Measurements from ENCODE around the gene ZNF502.
A peak's percentile ranks its signal among the peaks of the same experiment; 100 is the strongest.
"Not testable (repeated sequence)": the region's sequence is repeated elsewhere in the genome, so short reads cannot be mapped to it uniquely, and the experiment has no call there.

Gene ZNF502

DNA sequence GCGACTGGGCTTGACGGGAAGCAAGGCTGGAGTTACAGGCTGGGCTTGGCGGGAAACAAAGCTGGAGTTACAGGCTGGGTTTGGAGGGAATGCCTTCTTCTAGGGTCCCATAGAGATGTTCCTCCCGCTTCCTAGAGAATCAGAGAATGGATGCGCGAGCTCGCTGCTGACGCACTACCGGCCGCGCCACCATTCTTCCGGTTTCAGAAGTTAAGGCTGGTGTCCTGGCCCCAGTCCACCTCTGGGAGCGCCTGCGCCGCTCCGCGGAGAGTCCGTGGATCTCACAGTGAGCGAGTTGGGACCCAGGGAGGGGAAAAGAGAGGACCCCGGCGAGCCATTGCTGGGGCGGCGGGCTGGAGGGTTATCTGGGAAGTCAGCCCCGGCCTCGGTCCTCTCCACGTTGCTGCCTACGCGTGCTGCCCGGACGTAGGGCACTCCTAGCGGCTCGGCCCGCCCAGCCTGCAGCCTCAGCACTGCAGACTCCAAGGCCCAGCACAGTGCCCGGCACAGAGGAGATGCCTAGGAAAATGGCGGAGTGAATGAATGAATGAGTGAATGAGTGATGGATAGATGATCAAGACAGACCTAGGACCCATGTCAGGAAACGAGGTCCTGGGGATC is at the start of gene ZNF502:
ZNF502 (plus strand) TSS at position 206 of the 621 bp plus-strand sequence. CDS start 7,602 bp downstream, outside the sequence.
- DNase-seq = peak; percentile 94

DNA sequence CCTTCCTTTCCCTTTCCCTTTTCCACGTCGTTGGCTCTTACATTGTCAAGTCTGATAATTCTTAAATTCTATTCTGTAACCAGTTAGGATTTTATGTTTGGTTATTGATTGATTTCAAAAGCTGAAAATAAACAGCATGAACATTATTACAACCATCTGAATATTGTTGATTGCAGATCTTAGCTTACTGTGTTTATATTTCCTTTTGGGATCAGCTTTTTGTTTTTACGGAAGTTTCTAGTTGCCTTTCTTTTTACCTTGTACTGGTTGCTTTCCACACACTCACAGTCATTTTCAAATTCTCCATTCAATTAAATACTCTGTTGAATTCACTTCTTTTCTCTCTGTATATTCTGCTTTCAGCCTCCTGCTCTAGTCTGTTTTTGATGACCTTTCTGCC is 47.3 kb upstream of the ZNF502 start:
- no peak for DNase-seq

- DNase-seq = no peak
Measured at GRCh38 chr3:44666346-44666745, 46.1 kb upstream of the ZNF502 start.

- no peak for DNase-seq
Measured at GRCh38 chr3:44669760-44670159, 42.7 kb upstream of the ZNF502 start.

DNA sequence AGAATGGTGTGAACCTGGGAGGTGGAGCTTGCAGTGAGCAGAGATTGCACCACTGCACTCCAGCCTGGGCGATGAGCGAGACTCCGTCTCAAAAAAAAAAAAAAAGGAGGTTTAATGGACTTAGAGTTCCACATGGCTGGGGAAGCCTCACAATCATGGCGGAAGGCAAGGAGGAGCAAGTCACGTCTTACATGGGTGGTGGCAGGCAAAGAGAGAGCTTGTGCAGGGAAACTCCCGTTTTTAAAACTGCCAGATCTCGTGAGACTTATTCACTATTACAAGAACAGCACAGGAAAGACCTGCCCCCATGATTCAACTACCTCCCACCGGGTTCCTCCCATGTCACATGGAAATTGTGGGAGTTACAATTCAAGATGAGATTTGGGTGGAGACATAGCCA is 39.0 kb upstream of the ZNF502 start:
- not testable (repeated sequence) for DNase-seq

GRCh38 chr3:44674211-44674610 is 38.2 kb upstream of the ZNF502 start:
- DNase-seq = no peak

DNA sequence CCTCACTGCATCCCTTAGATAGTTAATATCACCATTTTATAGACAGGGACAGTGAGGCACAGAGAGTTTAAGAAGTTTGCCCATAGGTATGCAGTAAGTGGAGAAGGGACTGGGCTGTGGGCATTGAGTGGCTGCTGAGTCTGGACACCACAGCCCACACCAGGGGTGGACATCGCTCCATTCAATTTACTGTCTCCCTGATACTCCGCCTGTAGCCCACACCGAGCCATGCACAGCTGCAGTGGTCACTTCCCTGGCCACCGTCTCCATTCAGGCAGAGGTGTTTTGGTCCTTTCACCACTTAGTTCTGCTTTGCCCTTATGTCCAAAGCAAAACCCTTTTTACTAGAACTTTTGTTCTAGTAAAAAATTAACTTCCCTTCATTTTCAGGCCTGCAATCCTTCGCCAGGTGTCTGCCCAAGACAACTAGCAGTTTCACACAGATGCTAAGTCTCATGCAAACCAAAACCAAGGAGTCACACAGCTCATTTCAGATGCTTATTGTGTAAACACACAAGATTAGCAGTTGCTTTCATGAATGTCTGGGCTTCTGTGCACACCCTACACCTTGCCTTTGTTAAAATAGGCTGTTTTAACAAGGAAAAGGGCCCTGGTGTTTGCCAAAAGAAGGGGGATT is 33.9 kb upstream of the ZNF502 start:
- DNase-seq = no peak

DNA sequence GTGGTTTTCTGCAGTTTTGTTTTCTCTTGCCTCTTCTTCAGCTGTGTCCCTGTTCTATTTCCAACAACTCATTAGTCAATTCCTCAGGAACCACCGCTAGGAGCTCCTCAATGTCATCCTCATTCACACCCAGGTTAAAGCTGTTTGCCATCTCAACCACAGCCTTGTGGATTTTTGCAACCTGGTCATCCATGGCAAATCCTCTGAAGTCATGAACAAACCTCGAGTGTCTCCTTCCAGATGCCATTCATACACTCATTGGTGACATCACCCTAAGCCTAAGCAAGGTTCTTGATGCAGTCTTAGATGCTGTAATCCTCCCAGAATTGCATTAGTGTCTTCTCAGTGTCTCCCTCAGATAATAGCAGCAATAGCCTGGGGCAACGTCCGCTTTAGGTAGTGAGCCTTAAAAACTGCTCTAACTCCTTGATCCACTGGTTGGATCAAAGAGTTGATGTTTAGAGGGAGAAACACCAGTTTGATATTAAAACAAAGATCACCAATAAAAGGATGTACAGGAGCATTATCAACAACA is 31.5 kb upstream of the ZNF502 start:
- no peak for DNase-seq

DNA sequence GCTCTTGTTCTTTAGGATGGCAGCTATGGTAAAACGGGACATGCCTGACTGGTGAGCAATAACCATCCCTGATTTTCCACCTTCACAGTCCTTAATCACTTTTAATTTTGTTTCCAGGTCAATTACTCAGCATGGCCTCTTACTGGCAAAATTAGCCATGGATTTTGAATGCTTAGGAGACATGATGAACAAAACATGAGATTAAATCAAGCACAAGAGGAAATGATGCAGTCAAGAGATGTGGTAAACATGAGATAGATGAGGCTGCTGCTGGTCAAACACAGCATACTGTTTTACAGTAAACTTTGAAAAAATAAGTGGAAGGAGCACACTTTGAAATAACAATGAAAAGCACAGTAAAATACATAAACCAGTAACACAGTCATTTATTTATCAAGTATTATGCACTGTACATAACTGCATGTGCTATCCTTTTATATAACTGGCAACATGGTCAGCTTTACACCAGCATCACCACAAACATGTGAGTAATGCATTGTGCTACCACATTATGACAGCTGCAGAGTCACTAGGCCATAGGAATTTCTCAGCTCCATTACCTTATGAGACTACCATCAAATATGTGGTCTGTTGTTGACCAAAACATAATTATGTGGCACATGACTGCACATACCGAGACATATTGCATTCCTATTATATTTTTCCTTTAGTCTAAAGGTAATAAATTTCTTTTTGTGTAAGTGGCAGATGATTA is 30.1 kb upstream of the ZNF502 start:
- DNase-seq = no peak

DNA sequence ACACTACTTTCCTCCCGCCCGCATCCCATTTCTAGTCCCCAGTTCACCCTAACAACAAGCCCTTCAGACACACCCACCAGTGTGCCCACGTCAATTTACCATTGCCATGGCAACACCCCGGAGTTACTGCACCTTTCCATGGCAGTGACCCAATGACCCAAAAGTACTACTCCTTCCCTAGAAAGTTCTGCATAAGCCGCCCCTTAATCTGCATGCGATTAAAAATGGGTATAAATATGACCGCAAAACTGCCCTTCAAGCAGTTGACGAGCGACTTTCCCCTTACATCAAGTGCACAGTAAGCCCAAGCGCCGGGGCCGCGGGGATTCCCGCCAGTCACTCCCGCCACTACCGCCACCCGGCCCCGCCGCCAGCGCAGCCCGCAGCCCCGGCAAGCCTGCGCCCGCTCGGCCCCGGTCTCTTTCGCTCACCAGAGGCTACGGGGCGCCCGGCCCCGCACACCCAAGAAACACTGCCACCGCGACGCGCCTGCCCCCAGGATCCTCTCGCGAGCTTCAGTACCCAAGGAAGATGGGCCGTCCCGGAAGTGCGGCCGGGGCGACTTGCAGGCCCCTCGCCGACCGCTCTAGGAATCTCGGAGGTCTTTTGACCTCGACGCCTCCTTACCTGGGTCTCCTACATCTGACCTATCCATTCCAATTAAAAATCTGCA is 27.2 kb upstream of the ZNF502 start:
- peak; percentile 86 for DNase-seq

DNA sequence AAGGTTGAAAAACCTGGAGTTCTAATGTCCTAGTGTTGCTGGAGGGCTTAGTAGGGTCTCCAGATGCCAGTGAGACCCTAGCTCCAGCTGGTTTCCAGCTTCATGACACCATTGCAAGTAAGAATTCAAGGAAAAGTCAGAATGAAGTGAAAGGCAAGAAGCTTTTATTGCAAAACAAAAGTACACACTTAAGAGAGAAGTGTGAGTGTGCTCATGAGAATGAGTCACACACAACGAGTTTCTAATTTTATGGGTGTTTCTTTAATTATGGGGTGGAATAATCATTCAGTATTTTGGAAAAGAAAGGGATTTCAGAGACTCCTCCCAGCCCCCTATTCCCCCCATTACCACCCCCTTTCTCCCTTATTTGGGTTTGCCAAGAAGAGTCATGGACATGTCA is 24.6 kb upstream of the ZNF502 start:
- no peak for DNase-seq

- no peak for DNase-seq
Measured at GRCh38 chr3:44721231-44722102, 9.0 kb downstream of the ZNF502 start.

GRCh38 chr3:44722103-44722401 is 9.6 kb downstream of the ZNF502 start:
- DNase-seq = no peak

DNA sequence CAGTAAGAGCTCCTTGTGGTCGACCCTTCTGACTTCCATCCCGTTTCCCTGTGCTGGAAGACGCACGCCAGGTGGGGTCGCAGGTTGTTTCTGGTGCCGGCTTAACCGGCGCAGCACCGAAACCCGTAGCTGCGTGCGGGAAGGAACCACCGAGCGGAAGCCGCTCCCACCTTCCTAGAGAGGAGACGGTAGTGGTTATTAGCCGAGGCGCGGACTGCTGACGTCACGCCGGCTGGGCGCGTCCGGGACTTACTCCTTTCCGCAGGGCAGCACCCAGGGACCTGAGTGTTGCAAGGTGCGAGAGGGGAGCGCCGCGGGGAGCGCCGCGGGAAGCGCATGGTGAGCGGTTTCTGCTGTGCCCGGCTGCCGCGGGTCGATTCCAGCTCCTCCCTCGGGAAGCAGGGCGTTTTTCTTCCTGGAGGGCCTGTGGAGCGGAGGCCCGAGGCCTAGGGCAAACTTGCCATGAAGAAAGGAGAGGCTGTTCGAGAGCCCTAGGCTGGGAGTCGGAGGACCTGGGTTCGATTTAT is 17.0 kb downstream of the ZNF502 start, which contains the start of gene ZNF501:
ZNF501 (plus strand) TSS at position 252 of the 527 bp plus-strand sequence. CDS start 4,787 bp downstream, outside the sequence.
- peak; percentile 95 for DNase-seq

DNA sequence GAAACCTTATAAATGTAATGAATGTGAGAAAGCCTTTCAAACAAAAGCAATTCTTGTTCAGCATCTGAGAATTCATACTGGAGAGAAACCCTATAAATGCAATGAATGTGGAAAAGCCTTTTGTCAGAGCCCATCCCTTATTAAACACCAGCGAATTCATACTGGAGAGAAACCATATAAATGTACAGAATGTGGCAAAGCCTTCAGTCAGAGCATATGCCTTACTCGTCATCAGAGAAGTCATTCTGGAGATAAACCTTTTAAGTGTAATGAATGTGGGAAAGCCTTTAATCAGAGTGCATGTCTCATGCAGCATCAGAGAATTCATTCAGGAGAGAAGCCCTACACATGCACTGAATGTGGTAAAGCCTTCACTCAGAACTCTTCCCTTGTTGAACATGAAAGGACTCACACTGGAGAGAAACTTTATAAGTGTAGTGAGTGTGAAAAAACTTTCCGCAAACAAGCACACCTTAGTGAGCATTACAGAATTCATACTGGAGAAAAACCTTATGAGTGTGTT is 22.2 kb downstream of the ZNF502 start:
- DNase-seq = no peak

DNA sequence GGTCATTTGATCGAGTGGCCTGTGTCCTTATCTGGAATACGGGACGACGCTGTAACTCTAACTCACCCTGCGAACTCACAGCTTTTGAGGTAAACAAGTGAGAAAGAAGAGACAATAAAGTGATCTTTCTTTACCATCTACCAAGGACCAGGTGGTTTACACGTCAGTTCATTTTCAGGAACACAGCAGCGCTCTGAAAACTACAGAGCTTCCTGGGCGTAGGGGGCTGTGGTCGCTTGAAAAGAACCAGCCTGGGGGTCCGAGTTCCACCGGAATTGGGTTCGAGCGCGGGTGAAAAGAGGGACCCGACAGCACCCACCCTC is 48.6 kb downstream of the ZNF502 start:
- DNase-seq = no peak

GRCh38 chr3:44761424-44762169 is 49.1 kb downstream of the ZNF502 start, which contains the start of the genes KIAA1143 and KIF15:
KIAA1143 (minus strand) TSS chr3:44761619; CDS start chr3:44761602, 17 bp downstream.
KIF15 (plus strand) TSS chr3:44761794; CDS start chr3:44761866, 72 bp downstream.
- DNase-seq = peak; percentile 98

- no peak for DNase-seq
Measured at GRCh38 chr3:44762170-44762677, 49.8 kb downstream of the ZNF502 start.

GRCh38 chr3:44762690-44763089 is 50.2 kb downstream of the ZNF502 start:
- DNase-seq = no peak

DNA sequence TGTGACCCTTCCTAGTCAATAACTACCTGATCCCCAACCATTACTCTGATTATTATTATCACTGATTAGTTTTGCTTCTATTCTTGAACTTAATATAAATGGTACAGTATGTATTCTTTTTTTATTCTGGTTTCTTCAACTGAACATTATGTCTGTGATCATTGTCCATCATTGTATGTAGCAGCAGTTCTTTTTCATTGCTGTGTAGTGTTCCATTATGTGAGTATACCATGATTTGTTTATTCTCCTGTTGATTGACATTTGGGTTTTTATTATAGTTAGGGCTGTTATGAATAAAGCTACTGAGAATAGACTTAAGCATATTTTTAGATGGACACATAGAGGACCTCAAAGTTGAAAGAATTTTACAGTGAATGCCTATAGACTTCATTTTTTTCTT is 51.8 kb downstream of the ZNF502 start:
- no peak for DNase-seq

Data from right forelimb (tissue), 1 donor.